GM19239 (cell line): Measurements from ENCODE around the gene SLC22A6.

Experiments
- DNase-seq: peaks from one replicate; pipeline ENCODE4 v3.0.0; 2011; ENCODE audit warnings: low spot score; ENCODE audit not compliant: insufficient read length
- FAIRE-seq: peaks from 2 replicates; lab custom pipeline; 2011; peaks lifted over from hg19 to GRCh38; lab: Jason Lieb, UNC

Gene SLC22A6, protein sequence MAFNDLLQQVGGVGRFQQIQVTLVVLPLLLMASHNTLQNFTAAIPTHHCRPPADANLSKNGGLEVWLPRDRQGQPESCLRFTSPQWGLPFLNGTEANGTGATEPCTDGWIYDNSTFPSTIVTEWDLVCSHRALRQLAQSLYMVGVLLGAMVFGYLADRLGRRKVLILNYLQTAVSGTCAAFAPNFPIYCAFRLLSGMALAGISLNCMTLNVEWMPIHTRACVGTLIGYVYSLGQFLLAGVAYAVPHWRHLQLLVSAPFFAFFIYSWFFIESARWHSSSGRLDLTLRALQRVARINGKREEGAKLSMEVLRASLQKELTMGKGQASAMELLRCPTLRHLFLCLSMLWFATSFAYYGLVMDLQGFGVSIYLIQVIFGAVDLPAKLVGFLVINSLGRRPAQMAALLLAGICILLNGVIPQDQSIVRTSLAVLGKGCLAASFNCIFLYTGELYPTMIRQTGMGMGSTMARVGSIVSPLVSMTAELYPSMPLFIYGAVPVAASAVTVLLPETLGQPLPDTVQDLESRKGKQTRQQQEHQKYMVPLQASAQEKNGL

DNA sequence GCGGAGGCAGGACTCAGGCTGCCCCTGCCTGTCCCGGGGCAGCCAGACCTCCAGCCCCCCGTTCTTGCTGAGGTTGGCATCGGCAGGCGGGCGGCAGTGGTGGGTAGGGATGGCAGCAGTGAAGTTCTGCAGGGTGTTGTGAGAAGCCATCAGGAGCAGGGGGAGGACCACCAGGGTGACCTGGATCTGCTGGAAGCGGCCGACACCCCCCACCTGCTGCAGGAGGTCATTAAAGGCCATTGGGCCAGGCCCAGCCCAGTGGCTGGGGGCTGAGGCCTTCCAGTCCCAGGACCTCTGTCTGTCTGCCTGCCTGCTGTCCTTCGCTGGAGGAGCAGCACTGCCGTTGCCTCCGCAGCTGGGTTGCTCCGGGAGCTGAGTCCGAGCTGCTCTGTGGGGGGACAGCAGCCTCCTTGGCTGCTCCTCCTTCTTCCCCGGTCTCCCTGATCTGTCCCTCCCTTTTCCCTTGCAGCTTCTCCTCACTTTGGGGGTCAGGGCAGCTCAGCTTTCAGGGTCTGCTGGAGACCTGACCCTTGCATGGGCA lies at the start of gene SLC22A6:
SLC22A6 (minus strand) TSS at position 517 of the 541 bp plus-strand sequence; CDS start at position 240, 277 bp downstream.
- no peak for FAIRE-seq
- DNase-seq, result no peak

DNA sequence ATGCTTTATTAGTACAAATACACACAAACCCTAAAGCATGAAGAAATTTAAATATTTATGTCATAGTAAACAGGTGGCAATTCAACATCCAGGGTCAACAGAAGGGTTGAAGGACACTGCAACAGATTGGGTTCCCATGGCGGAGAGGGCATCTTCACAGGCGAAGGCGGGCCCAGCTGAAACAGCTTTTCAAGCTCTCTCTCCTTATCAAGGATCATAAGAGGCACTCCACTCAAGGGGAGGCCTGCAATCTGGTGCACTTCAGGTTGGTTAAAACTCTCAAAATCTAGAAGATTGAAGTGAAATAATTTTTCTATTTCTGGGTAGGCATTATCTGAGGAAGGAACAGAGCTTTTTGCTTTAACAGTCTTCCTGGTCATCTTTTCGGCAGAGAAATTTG lies 47.7 kb upstream of the SLC22A6 start:
- FAIRE-seq (no peak), DNase-seq (no peak)

DNA sequence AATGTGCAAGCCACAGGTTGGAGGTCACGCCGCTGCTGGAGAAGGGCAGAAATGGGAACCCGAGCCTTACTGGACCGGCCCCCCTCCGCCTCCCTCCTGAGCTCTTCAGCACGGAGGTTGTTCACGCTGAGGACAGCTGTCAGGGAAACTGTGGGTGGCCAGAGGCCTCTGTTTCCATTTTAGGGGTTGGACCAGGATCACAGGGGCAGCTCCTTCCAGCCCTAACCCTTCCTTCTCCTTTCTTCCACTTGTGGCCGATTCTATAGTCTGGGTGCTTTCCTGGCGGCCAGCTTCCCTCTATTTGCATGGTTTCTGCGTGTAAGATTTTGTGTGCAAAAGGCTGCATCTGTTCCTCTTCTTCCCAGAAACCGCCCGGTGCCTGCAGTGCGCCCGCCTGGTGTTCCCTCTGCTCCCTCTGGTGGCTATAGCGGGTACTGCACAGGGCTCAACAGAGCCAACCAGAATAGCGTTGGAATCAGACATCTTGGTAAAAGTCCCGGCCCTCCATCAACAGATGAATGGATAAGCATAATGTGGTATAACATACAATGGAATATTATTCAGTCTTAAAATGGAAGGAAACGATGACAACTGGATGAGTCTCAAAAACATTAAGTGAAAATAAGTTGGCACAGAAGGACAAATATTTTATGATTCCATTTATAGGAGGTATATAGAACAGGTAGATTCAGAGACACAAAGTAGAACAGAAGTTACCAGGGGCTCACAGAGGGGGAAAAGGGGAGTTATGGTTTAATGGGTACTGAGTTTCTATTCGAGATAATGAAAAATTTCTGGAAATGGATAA lies 39.3 kb upstream of the SLC22A6 start:
- FAIRE-seq (peak; percentile 94), DNase-seq (peak; percentile 75)

DNA sequence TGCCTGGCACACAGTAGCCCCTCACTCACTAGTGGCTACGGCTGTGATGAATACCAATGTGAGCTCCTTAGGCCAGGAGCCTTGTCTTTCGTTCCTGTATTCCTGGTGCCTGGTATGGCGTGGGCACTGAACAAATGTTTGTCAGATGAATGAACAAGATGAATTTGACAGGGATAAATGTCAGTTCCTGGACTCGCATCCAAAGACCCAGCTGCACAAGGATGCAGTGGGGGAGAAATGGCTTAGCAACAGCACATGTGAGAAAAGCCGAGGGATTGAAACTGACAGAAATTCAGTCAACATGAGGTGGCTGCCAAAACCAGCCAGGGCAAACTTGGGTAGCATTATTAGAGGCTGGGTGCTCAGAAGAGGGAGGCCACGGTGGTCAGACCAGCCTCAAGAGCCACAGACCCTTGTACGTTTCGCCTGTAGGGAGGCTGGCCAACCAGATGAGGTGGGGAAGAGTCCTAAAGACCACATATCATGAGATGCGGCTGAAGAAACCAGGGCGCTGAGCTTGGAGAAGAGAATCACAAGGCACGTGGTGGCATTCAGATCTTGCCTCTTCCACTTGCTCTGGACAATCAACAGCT lies 38.6 kb upstream of the SLC22A6 start:
- FAIRE-seq, result no peak
- DNase-seq, result no peak

DNA sequence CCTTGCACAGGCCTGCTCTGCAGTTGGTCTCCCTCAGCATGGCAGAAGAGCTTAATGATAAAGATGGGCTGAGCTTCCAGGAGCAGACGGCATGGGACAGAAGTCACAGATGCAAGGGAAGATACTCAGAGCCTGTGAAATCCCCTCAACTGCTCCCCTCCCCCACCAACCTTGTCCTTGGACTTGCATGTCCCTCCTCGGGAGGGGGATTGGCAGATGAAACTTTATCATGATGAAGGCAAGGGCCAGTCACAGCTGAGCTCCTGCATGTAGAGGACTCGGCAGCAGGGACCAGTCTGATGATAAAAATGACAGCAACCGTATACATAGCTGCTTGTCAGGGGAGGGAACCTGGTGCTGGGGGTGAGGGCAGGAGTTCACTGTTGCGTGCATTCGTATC lies 37.7 kb upstream of the SLC22A6 start:
- no peak for FAIRE-seq
- DNase-seq, result no peak

DNA sequence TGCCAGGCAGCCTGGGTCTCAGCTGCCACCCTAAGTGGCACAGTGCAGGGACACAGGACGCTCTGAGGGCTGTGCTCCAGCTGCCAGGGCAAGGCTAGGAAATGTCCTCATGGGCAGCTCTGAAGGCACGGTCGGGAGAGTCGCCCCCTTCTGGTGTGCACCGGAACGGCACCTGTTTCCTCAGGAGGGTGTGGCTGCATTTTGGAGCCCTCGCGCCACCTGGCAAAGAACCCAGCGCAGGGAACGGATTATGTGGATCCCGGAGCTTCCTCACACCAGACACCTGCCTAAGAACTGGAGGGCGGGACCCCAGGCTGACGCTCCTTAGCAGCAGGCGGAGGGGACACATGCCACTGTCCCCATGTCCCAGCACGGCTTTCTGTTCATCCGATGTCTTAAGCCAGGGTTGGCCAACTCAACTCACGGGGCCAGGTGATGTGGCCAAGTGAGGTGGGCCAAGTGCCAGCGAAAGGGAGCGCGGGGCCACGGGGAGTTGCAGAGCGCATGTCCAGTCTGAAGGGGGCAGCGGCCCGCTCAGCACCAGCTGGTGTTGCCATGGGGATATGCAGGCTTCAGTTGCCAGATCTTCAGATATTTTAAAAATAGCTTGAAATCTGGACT lies 36.0 kb upstream of the SLC22A6 start:
- DNase-seq (no peak), FAIRE-seq (no peak)

DNA sequence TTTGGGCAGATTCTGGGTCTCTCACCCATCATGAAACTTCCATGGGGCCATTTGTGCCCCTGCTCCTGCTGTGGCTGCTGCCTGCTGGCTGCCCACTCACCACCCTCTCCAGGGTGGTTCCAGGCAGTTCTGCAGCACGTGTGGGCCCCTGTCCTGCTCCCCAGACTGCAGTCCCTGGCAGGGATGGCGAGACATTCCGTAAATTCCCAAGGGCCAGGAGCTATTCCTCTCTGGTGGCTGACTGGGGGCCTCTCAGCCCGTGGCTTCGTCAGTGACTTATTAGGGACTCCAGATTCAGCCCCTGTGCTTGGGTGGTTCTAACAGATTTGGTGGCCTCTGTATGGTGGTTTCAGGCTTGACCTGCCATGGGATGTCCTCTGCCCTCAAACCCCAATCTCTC lies 34.7 kb upstream of the SLC22A6 start:
- DNase-seq, result no peak
- no peak for FAIRE-seq

DNA sequence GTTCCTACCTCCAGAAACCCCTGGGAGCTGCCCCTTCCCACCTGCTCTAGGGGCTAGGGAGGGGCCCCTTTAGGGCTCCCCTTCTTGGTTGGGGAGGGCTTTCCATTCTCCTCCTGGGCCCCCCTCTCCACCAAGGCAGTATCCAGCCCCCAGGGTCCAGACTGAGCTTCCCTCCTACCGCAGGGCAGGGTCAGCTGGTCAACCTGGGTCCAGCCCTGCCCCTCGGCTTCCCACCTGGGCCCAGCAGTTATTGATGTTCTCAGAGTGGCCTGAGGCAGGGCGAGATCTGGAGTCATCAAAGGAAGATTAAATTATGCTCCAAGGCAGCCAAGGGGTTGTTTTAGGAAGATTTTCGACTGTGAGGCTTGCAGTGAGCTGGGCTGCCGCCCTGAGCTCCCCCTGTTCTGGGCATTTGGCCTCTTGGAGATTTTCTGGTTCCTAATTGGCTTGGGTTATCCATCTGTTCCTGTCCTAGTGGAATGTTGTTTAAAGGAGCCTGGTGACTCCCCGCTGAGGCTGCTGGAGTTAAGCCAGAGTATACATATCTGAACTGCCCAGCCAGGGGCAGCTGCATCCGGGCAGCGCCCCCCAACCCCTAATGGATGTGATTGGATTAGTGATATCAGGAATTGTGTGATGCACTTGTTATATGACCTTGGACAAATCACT lies 32.7 kb upstream of the SLC22A6 start:
- no peak for DNase-seq
- FAIRE-seq, result no peak

DNA sequence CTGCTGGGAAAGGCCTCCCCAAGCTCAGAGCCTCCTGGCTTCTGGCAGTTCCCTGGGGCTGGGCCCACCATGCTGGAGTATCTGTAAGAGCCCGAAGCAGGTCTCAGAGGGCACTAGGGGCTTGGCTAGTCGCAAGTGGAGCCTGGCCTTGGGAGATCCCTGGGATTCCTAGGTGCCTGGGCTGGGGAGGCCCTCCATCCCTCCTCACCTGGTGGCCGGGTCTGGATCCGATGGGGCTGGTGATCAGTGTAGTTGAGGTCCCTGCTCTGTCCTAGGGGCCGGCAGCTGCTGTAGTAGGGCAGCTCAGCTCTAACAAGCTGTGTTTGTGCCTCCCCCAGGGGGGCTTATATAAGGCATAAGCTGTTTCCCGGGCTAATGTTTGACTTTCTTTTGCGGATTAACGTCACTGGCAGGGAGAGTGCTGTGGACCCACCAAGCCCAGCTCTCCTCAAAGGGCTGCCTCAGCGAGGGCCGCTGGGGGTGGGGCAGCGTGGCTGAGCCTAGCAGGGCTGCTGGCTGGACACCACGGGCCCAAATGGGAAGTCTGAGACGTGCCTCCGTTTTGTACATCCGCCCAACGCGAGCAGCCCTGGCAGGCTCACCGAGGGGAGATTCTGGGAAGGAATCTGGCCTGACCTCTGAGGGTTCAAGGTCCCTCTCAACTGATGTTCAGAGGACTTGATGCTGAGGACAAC lies 30.9 kb upstream of the SLC22A6 start, which contains the start of gene SLC22A8:
SLC22A8 (minus strand) TSS at position 321 of the 695 bp plus-strand sequence. CDS start 883 bp downstream, outside the sequence.
- no peak for FAIRE-seq
- DNase-seq, result no peak

DNA sequence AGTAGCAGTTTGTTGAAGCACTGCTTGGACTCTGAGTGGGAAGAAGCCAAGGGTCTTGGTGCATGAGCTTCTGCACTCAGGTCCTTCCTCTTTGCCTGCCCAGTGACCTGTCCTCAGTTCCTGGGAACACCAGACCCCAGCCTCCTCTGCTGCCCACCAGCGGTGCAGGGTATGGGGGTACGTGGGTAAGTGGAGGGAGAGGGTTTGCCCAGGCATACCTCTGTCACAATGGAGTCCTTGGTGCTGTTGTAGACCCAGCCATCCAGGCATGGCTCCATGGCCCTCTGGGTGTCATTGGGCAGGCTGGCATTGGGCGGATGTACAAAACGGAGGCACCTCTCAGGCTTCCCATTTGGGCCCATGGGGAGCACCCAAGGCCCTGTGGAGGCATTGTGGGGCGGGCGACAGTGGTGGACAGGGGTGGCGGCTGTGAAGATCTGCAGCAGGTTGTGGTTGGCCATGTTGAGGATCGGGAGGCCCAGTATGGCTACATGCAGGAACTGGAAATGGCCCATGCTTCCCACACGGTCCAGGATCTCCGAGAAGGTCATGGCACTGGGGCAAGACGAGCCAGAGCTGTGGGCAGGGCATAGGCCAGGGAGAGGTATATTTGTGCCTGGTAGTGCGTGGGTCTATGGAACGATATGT lies 29.8 kb upstream of the SLC22A6 start:
- FAIRE-seq (no peak), DNase-seq (no peak)

DNA sequence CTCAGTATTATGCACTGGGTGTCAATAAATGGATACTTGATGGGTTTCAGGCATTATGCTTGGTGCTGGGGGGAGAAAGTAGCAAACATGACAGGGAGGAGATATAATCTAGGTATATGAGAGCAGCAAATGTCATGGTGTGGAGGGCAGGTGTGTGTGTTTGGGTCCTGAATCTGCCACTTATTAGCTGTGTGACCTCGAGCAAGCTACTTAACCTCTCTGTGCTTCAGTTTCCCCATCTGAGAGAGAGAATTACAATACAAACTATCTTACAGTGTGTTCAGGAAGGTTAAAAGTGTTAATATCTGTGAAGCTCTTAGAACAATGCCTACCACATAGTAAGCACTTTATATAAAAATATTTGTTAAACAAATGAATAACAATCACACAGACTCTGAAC lies 28.1 kb upstream of the SLC22A6 start:
- DNase-seq, result no peak
- FAIRE-seq, result no peak

DNA sequence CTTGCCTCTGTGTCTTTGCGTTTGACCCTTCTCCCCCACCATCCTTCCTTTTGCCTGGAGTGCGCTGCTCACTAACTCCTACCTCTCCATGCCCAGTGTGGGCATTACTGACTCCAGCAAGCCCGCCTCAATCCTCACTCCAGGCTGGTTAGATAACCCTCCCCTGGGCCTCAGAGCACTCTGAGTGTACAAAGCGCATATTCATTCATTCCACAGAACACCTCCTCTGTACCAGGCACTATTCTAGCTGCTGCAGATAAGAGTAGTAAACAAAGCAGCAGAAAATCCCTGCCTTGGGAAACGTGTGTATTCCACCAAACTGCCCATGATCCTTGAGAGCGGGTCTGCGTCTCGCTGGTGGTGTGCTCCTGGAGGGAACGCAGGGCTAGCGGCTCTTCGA lies 27.7 kb upstream of the SLC22A6 start:
- no peak for DNase-seq
- no peak for FAIRE-seq

DNA sequence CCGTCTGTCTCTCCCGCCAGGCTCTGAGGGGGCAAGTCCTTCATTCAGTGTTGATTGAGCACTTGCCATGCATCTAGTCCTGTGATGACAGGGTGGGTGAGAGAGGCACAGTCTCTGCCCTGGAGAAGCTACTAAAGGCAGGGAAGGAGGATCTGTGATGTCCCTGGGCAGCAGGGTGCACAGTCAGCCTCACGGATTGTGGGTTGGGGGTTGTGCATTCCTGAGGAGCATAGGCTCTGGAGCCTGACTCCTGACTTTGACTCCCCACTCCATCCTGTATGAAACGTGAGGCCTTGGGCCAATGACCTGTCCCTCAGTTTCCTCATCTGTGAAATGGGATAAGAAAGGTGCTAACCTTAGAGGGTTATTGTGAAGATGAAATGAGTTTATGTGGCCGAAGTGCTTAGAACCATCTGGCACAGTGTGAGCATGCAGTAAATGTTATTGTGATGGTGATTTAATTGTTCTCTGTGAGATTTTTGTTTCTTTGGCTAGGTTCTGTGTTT lies 26.2 kb upstream of the SLC22A6 start:
- no peak for DNase-seq
- no peak for FAIRE-seq

DNA sequence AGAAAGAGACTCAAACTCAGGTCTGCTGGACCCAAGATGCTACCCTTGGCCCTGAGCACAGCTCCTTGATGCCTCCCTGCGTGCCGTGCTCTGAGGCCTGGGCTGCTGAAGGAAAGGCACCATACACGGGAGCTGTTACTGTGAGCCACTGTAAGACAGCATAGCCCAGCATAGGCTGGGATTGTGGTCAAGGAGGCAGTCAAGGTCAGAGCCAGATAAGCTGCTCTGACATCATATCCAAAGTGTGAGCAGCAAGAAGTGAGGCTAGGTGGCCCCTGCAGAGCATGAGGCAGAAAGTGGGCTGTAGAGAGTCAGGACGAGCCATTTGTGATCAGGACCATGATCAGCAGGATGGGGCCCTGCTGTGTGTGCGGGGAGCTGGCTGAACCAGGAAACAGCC lies 23.2 kb upstream of the SLC22A6 start:
- no peak for DNase-seq
- FAIRE-seq, result no peak

DNA sequence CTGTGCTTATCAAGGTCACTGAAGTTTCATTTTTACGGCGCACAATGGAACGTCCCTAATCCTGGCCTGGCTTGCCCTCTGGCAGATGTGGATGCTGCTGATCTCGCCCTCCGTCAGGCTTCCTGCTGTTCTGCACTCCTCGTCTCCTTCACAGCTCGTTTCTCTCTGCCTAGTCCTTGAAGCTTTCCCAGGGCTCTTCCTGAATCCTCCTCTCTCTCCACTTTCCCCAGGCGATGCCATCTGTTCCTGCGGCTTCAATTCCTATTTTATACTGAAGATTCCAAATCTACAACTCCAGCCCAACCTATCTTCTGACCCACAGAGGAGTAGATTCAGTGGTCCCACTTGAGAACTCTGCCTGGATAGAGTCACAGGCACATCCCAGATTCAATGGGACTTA lies 16.7 kb upstream of the SLC22A6 start:
- no peak for FAIRE-seq
- no peak for DNase-seq

DNA sequence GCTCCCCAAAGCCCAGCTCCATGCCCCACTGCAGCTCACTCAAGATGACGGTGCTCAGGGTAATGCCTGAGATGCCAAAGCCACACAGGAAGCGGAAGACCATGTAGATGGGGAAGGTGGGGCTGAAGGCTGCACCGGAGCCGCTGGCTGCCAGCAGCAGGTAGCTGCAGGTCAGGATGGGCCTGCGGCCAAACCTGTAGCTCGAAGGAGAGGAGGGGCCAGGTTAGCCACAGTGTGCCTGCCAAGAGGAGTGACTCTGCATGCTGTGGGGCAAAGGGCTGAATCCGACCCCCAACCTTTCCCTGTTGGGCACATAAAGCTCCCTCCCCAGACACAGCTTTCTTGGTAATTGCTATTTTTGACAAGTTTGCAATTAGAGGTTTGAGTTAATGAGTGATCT lies 14.9 kb upstream of the SLC22A6 start:
- DNase-seq (no peak), FAIRE-seq (no peak)

DNA sequence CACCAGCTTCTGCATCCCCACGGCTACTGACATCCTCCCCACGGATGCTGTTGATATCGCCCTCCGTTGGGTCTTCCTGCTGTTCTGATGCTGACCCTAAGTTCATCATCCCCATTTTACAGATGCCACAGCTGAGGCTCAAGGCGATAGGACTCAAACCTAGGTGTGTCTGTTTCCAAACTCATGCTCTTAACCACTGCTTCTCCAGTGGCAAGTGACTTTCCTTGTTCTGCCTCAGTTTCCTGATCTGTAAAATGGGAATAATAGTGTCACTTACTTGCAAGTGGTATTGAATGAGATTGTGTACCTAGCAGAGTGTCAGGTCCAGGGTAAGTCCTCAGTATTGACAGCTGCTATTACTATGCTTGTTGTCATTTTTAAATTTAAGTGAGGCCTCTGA lies 14.4 kb upstream of the SLC22A6 start:
- FAIRE-seq, result no peak
- DNase-seq, result no peak

DNA sequence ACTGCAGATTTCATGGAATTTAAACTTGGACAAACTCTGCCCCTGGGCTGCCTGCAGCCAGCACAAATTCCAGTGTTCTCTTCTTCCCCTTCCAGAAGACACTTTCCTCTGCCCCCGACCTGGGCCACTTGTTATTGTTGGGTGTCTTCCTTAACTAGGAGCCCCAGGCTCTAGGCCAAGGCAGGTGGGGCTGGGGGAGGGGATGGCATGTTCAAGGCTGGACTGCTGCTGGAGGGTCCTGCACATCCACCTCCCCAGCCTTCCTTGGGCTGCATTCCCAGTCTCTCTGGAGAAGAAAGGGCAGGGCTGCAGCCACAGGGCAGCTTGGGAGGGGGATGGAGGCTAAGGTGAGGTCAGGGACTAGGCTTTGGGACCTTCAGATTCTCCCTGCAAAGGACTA lies 11.5 kb upstream of the SLC22A6 start:
- FAIRE-seq (no peak), DNase-seq (no peak)
